GM23248 (cell line): Measurements from ENCODE around the gene PCDHGC4. TPM values are rescaled to one million over a fixed set of nuclear protein-coding genes. Genes with fewer than 3 reads are reported as not detected.

ENCODE experiments used
- DNase-seq: peaks from one replicate; pipeline ENCODE4 v3.0.0-alpha.2; 2015
- H2AFZ ChIP-seq: fragments of 200-600 bp; sonication (generic); 2 replicates; pipeline ENCODE4 v1.6.1; 2016; ENCODE audit warnings: antibody characterized with exemption
- H3F3A ChIP-seq: fragments of 200-600 bp; sonication (generic); 2 replicates; pipeline ENCODE4 v1.6.1; 2016; ENCODE audit warnings: mild to moderate bottlenecking, antibody characterized with exemption, mixed run types; ENCODE audit not compliant: insufficient read depth
- H3K27ac ChIP-seq: fragments of 200-600 bp; sonication (generic); 2 replicates; pipeline ENCODE4 v1.5.1; 2016; ENCODE audit warnings: mild to moderate bottlenecking
- H3K27me3 ChIP-seq: fragments of 200-600 bp; sonication (generic); replicated peaks from 2 replicates; pipeline ENCODE4 v1.6.1; 2016; ENCODE audit warnings: mild to moderate bottlenecking; ENCODE audit not compliant: insufficient read depth
- H3K36me3 ChIP-seq: fragments of 200-600 bp; sonication (generic); 2 replicates; pipeline ENCODE4 v1.6.1; 2016; ENCODE audit warnings: low read depth, mild to moderate bottlenecking
- H3K4me1 ChIP-seq: fragments of 200-600 bp; sonication (generic); 2 replicates; pipeline ENCODE4 v1.6.1; 2016; ENCODE audit warnings: mild to moderate bottlenecking; ENCODE audit not compliant: insufficient read depth
- H3K4me2 ChIP-seq: fragments of 200-600 bp; sonication (generic); one replicate; pipeline ENCODE4 v1.6.1; 2016; ENCODE audit warnings: mild to moderate bottlenecking; ENCODE audit not compliant: unreplicated experiment
- H3K4me3 ChIP-seq: fragments of 200-600 bp; sonication (generic); 2 replicates; pipeline ENCODE4 v1.5.1; 2016; ENCODE audit warnings: mild to moderate bottlenecking
- H3K79me2 ChIP-seq: fragments of 200-600 bp; sonication (generic); 2 replicates; pipeline ENCODE4 v1.6.1; 2016; ENCODE audit warnings: mild to moderate bottlenecking; ENCODE audit not compliant: insufficient read depth
- H3K9ac ChIP-seq: fragments of 200-600 bp; sonication (generic); 2 replicates; pipeline ENCODE4 v1.6.1; 2016; ENCODE audit warnings: mild to moderate bottlenecking
- H3K9me2 ChIP-seq: fragments of 200-600 bp; sonication (generic); 2 replicates; pipeline ENCODE4 v1.6.1; 2016; ENCODE audit warnings: mixed run types, mild to moderate bottlenecking, moderate library complexity; ENCODE audit not compliant: insufficient read depth
- H3K9me3 ChIP-seq: fragments of 200-600 bp; sonication (generic); one replicate; pipeline ENCODE4 v1.6.1; 2017; ENCODE audit warnings: low read depth
- H4K20me1 ChIP-seq: fragments of 200-600 bp; sonication (generic); 2 replicates; pipeline ENCODE4 v1.6.0; 2016; ENCODE audit not compliant: insufficient read depth
- EZH2 ChIP-seq: fragments of 200-600 bp; sonication (generic); IDR thresholded peaks from 2 replicates; pipeline ENCODE4 v1.6.1; 2018; ENCODE audit warnings: antibody characterized with exemption, mild to moderate bottlenecking; ENCODE audit not compliant: insufficient read depth, poor library complexity, severe bottlenecking
- EZH2phosphoT487 ChIP-seq: fragments of 200-600 bp; sonication (generic); IDR thresholded peaks from 2 replicates; pipeline ENCODE4 v1.6.1; 2018; ENCODE audit warnings: antibody characterized with exemption, moderate library complexity, mild to moderate bottlenecking, low read depth; ENCODE audit not compliant: insufficient read depth
- WGBS, 2 experiments: methylation state at CpG; one replicate each; pipeline ENCODE4 v1.1.6; 2015 to 2017; ENCODE audit warnings: low lambda C conversion rate in 2 of 2, low coverage in 1 of 2; ENCODE audit errors: missing lambda C conversion rate in 2 of 2; 5-methylcytosine and 5-hydroxymethylcytosine counted together
- in situ Hi-C: fragments of 300-500 bp; cut with MboI; formaldehyde crosslinking; loops from 2 replicates; pipeline ENCODE4 v1.15.0; 2020
- polyA plus RNA-seq: library from polyadenylated mRNA; unstranded; fragments of >200 nt; fragmentation: Nextera tagmentation; extraction: Ambion mirVana; gene quantifications from 2 replicates; pipeline ENCODE4 v1.2.1, GENCODE V29; 2016
- total RNA-seq: library from RNA; depleted of rRNA; stranded (reverse); fragments of >200 nt; shearing (Covaris generic); gene quantifications from 2 replicates; pipeline ENCODE4 v1.2.3, GENCODE V29; 2014

PCDHGC4 gene
- total and polyA plus RNA-seq, 2 experiments from 2014 or later = 0.16 to 0.54 TPM

GRCh38 chr5:141511771-141512325, 27.0 kb downstream of the PCDHGC4 start:
- Histone ChIP-seq H3K27ac (peak overlapping the region; percentile 94), H3K27me3 (no peaks in the 10 kb centered on the region), H3K4me2 (no peak overlapping the region), H3K36me3 (0 out of 2 replicates have a peak, but pooled peaks cover 3% of the 10 kb centered on the region), H3K9me2 (no peaks in the 10 kb centered on the region), H3K9ac (peak overlapping the region; percentile 90), H4K20me1 (no peaks in the 10 kb centered on the region), H3F3A (peaks cover 60% of the 10 kb centered on the region), H3K79me2 (peaks cover 8% of the 10 kb centered on the region; the same call in 1 of the 2 replicates), H2AFZ (no peak overlapping the region), H3K4me1 (peaks cover 76% of the 10 kb centered on the region), H3K9me3 (no peaks in the 10 kb centered on the region), H3K4me3 (no peak overlapping the region; the same call in 1 of the 2 replicates)
- WGBS, 2 experiments = 37 to 51% methylated on average over 3 to 4 of the region's 4 CpGs
- no peak for DNase-seq
- in situ Hi-C loops = no loop called here
- TF ChIP-seq EZH2phosphoT487 (no peak), EZH2 (no peak)

- 2 to 4% methylated on average over 28 of the region's 28 CpGs for WGBS, 2 experiments
- Histone ChIP-seq H2AFZ (peak overlapping the region; percentile 31), H3K27ac (peak overlapping the region; percentile 94), H3K9me2 (no peaks in the 10 kb centered on the region), H3K4me3 (peak overlapping the region; percentile 69), H3K9ac (peak overlapping the region; percentile 90), H3K79me2 (peaks cover 8% of the 10 kb centered on the region; the same call in 1 of the 2 replicates), H3K4me1 (peaks cover 75% of the 10 kb centered on the region), H3F3A (peaks cover 58% of the 10 kb centered on the region), H3K4me2 (peak overlapping the region; percentile 81), H3K9me3 (no peaks in the 10 kb centered on the region), H3K27me3 (no peaks in the 10 kb centered on the region), H3K36me3 (0 out of 2 replicates have a peak, but pooled peaks cover 3% of the 10 kb centered on the region), H4K20me1 (no peaks in the 10 kb centered on the region)
- in situ Hi-C loops = no loop called here
- DNase-seq = peak; percentile 78
- TF ChIP-seq EZH2phosphoT487 (no peak), EZH2 (no peak)
Observed at GRCh38 chr5:141512390-141512910, 27.6 kb downstream of the PCDHGC4 start.

GRCh38 chr5:141512911-141513626, 28.2 kb downstream of the PCDHGC4 start:
- Histone ChIP-seq H3K36me3 (0 out of 2 replicates have a peak, but pooled peaks cover 3% of the 10 kb centered on the region), H3F3A (peaks cover 52% of the 10 kb centered on the region), H3K4me2 (peak overlapping the region; percentile 81), H3K79me2 (peaks cover 8% of the 10 kb centered on the region; the same call in 1 of the 2 replicates), H3K27ac (peak overlapping the region; percentile 94), H4K20me1 (no peaks in the 10 kb centered on the region), H3K9me2 (no peaks in the 10 kb centered on the region), H3K4me1 (peaks cover 75% of the 10 kb centered on the region), H3K9me3 (no peaks in the 10 kb centered on the region), H3K9ac (peak overlapping the region; percentile 90), H3K27me3 (no peaks in the 10 kb centered on the region), H3K4me3 (peak overlapping the region; percentile 69), H2AFZ (peak overlapping the region; percentile 31)
- 1 to 2% methylated on average over 30 to 43 of the region's 43 CpGs for WGBS, 2 experiments
- in situ Hi-C loops = no loop called here
- TF ChIP-seq EZH2 (no peak), EZH2phosphoT487 (no peak)
- DNase-seq = peak; percentile 83

- 0 out of 2 replicates have a peak overlapping the region, but pooled peaks have one; percentile 31 for H2AFZ ChIP-seq
- H3K4me1 ChIP-seq = peaks cover 76% of the 10 kb centered on the region
- H3K9me3 ChIP-seq = no peaks in the 10 kb centered on the region
- peak overlapping the region; percentile 90 for H3K9ac ChIP-seq
- H3K4me2 ChIP-seq = peak overlapping the region; percentile 81
- peaks cover 47% of the 10 kb centered on the region for H3F3A ChIP-seq
- H3K36me3 ChIP-seq = 0 out of 2 replicates have a peak, but pooled peaks cover 3% of the 10 kb centered on the region
- H3K27ac ChIP-seq = peak overlapping the region; percentile 94
- no peaks in the 10 kb centered on the region for H3K9me2 ChIP-seq
- TF ChIP-seq EZH2 (no peak), EZH2phosphoT487 (no peak)
- H4K20me1 ChIP-seq = no peaks in the 10 kb centered on the region
- H3K79me2 ChIP-seq = peaks cover 8% of the 10 kb centered on the region; the same call in 1 of the 2 replicates
- in situ Hi-C loops = no loop called here
- peak overlapping the region; percentile 69 for H3K4me3 ChIP-seq
- 1 to 2% methylated on average over 29 of the region's 29 CpGs for WGBS, 2 experiments
- no peaks in the 10 kb centered on the region for H3K27me3 ChIP-seq
- DNase-seq = peak; percentile 97
Observed at GRCh38 chr5:141513627-141514329, 28.9 kb downstream of the PCDHGC4 start.
